ENCODE results near the gene PSMB7. TPM values are rescaled to one million over a fixed set of nuclear protein-coding genes. Genes with fewer than 3 reads are reported as not detected.

PSMB7 gene
- total RNA-seq, 1 experiment from 2014 or later, result 264 TPM

DNA sequence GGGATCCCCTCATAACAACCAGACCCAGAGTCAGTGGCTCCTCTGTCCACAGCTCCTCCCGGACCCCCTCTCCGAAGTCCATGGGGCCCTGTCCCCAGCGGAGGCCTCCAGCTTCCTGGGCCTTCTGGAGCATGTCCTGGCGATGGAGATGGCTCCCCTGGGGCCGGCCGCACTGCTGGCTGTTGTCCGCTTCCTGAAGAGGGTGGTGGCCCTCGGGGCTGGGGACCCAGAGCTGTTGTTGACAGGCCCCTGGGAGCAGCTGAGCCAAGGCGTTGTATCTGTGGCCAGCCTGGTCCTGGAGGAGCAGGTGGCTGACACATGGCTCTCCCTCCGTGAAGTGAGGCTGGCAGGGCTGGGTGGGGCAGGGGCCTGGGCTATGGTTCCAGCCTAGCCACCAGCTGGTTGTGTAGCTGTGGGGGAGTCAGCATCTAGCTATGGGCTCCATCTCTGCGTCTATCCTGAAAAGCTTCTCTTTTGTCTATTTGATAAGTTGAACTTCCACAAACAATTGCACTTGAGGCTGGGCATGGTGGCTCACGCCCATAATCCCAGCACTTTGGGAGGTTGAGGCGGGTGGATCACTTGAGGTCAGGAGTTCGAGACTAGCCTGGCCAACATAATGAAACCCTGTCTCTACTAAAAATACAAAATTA, 39.7 kb upstream of the PSMB7 start:
- no peaks in the 10 kb centered on the region for H3K27me3 Mint-ChIP-seq (ENCODE audit: insufficient read depth, unreplicated experiment)

DNA sequence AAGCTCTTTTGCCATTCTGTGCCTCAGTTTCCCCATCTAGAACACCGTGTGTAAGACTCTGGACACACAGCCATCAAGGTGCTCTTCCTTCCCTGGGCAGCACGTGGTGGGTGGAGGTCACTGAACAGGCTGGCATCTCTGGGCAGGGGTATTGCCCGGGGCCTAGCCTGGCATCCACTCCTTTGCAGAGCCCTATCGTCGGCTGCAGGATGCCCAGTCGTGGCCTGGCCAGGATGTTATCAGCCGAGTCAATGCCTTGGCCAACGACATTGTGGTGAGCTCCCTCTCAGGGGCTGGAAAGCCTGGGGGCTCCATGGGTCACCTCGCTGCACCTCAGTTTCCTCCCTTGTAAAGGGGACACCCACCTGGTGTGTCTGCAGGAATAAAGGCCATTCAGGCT, 39.1 kb upstream of the PSMB7 start:
- H3K9me3 Mint-ChIP-seq (ENCODE audit: unreplicated experiment), result no peaks in the 10 kb centered on the region
- no peak overlapping the region for H3K27ac Mint-ChIP-seq (ENCODE audit: low read depth, unreplicated experiment)
- TF ChIP-seq, protein P1, sequence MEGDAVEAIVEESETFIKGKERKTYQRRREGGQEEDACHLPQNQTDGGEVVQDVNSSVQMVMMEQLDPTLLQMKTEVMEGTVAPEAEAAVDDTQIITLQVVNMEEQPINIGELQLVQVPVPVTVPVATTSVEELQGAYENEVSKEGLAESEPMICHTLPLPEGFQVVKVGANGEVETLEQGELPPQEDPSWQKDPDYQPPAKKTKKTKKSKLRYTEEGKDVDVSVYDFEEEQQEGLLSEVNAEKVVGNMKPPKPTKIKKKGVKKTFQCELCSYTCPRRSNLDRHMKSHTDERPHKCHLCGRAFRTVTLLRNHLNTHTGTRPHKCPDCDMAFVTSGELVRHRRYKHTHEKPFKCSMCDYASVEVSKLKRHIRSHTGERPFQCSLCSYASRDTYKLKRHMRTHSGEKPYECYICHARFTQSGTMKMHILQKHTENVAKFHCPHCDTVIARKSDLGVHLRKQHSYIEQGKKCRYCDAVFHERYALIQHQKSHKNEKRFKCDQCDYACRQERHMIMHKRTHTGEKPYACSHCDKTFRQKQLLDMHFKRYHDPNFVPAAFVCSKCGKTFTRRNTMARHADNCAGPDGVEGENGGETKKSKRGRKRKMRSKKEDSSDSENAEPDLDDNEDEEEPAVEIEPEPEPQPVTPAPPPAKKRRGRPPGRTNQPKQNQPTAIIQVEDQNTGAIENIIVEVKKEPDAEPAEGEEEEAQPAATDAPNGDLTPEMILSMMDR (IDR thresholded peaks at IDR 0.05; ENCODE audit: unreplicated experiment), result no peak
- DNase-seq (ENCODE audit: unreplicated experiment), result no peak
- no TSS peak for BruUV-seq (replicated peaks)
- H3K4me1 Mint-ChIP-seq (ENCODE audit: insufficient read depth, unreplicated experiment), result no peaks in the 10 kb centered on the region
- no peaks in the 10 kb centered on the region for H3K36me3 Mint-ChIP-seq (ENCODE audit: insufficient read depth, unreplicated experiment)
- ChIA-PET CTCF (no interaction called here), POLR2A (no interaction called here)
- intact Hi-C loops (cut with micrococcal nuclease), result no loop called here
- H3K4me3 Mint-ChIP-seq (ENCODE audit: unreplicated experiment), result no peak overlapping the region
- no peaks in the 10 kb centered on the region for H3K27me3 Mint-ChIP-seq (ENCODE audit: insufficient read depth, unreplicated experiment)

More for the DNA sequence above, 39.7 kb upstream of the PSMB7 start:
- no peaks in the 10 kb centered on the region for H3K4me1 Mint-ChIP-seq (ENCODE audit: insufficient read depth, unreplicated experiment)
- H3K9me3 Mint-ChIP-seq (ENCODE audit: unreplicated experiment), result no peaks in the 10 kb centered on the region
- intact Hi-C loops (cut with micrococcal nuclease), result no loop called here
- no peaks in the 10 kb centered on the region for H3K36me3 Mint-ChIP-seq (ENCODE audit: insufficient read depth, unreplicated experiment)
- ChIA-PET POLR2A (no interaction called here), CTCF (interaction anchor here (0.6 to 0.7 kb wide), 3 partner anchors 150 to 415 kb away, joined by 3 to 4 read pairs (median 3); partner anchors contain the start of gene WDR38)
- H3K4me3 Mint-ChIP-seq (ENCODE audit: unreplicated experiment), result no peak overlapping the region
- TF ChIP-seq, protein P1 (IDR thresholded peaks at IDR 0.05; ENCODE audit: unreplicated experiment), result no peak
- no TSS peak for BruUV-seq (replicated peaks)
- no peak overlapping the region for H3K27ac Mint-ChIP-seq (ENCODE audit: low read depth, unreplicated experiment)
- DNase-seq (ENCODE audit: unreplicated experiment), result no peak

DNA sequence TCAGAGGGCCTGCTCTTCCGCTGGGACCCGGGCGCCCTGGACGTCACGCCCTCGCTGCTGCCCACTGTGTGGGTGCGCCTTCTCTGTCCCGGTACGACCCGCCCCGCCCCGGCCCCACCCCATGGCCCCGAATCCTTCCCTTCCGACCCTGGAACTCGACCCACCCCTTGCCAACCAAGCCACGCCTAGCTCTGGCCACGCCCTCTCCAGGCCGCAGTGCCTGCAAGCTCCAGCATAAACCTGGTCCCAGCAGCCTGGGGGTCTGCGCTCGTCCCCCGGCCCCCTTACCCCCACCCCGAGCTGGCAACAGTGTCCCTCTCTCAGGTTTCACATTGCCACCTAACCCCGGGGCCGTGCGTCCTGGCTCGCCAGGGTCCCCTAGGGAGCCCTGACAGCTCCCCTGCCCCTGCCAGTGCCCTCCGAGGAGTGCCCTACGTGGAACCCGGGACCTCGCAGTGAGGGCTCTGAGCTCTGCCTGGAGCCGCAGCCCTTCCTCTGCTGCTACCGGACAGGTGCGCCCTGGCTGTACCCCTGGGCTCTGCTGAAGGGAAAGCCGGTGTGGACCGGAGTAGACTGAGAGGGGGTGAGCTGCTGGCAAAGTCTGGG, 38.4 kb upstream of the PSMB7 start:
- intact Hi-C loops (cut with micrococcal nuclease), result no loop called here
- BruUV-seq (replicated peaks), result no TSS peak
- Mint-ChIP-seq H3K4me3 (ENCODE audit: unreplicated experiment) (no peak overlapping the region), H3K27ac (ENCODE audit: low read depth, unreplicated experiment) (no peak overlapping the region), H3K27me3 (ENCODE audit: insufficient read depth, unreplicated experiment) (no peaks in the 10 kb centered on the region), H3K9me3 (ENCODE audit: unreplicated experiment) (no peaks in the 10 kb centered on the region), H3K36me3 (ENCODE audit: insufficient read depth, unreplicated experiment) (no peaks in the 10 kb centered on the region), H3K4me1 (ENCODE audit: insufficient read depth, unreplicated experiment) (no peaks in the 10 kb centered on the region)
- DNase-seq (ENCODE audit: unreplicated experiment), result no peak
- ChIA-PET CTCF (no interaction called here), POLR2A (no interaction called here)
- TF ChIP-seq, protein P1 (IDR thresholded peaks at IDR 0.05; ENCODE audit: unreplicated experiment), result no peak

- BruUV-seq (replicated peaks), result no TSS peak
- Mint-ChIP-seq H3K36me3 (ENCODE audit: insufficient read depth, unreplicated experiment) (no peaks in the 10 kb centered on the region), H3K27me3 (ENCODE audit: insufficient read depth, unreplicated experiment) (no peaks in the 10 kb centered on the region), H3K4me3 (ENCODE audit: unreplicated experiment) (no peak overlapping the region), H3K9me3 (ENCODE audit: unreplicated experiment) (no peaks in the 10 kb centered on the region), H3K27ac (ENCODE audit: low read depth, unreplicated experiment) (no peak overlapping the region), H3K4me1 (ENCODE audit: insufficient read depth, unreplicated experiment) (no peaks in the 10 kb centered on the region)
- intact Hi-C loops (cut with micrococcal nuclease), result no loop called here
- TF ChIP-seq, protein P1 (IDR thresholded peaks at IDR 0.05; ENCODE audit: unreplicated experiment), result no peak
- DNase-seq (ENCODE audit: unreplicated experiment), result no peak
- CTCF ChIA-PET, result no interaction called here
- POLR2A ChIA-PET, result no interaction called here
Measured at GRCh38 chr9:124452841-124453585, 37.8 kb upstream of the PSMB7 start.

All from MCF 10A (cell line).